OCI-LY1 (cell line): ENCODE measurements around the gene AGRP.

Source experiments
- EZH2 ChIP-seq: fragments of 200-600 bp; sonication (generic), shearing (Covaris generic); IDR thresholded peaks from 2 replicates; pipeline ENCODE4 v1.8.0; 2017; ENCODE audit warnings: borderline replicate concordance, mixed run types, mild to moderate bottlenecking, antibody characterized with exemption, low read length, moderate library complexity, mixed read lengths
- TF ChIP-seq, protein P1 (sequence below): fragments of 200-600 bp; sonication (generic), shearing (Covaris generic); IDR thresholded peaks from 2 replicates; pipeline ENCODE4 v1.5.1; 2017; ENCODE audit warnings: mild to moderate bottlenecking, antibody characterized with exemption, low read length, moderate library complexity, mixed read lengths

DNA sequence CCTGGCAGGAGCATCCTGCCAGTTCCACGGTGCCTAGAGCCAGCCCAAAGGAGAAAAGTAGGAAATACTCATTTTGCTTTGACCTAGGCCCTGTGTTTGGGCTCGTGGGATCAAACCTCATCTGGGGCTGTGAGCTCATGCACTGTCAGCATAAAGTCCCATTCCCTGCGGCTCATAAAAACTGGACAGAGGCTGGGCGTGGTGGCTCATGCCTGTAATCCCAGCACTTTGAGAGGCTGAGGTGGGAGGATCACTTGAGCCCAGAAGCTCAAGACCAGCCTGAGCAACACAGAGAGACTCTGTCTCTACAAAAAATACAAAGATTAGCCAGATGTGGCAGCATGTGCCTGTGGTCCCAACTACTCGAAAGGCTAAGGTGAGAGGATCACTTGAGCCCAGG, 20.3 kb downstream of the AGRP start:
- TF ChIP-seq, protein P1, sequence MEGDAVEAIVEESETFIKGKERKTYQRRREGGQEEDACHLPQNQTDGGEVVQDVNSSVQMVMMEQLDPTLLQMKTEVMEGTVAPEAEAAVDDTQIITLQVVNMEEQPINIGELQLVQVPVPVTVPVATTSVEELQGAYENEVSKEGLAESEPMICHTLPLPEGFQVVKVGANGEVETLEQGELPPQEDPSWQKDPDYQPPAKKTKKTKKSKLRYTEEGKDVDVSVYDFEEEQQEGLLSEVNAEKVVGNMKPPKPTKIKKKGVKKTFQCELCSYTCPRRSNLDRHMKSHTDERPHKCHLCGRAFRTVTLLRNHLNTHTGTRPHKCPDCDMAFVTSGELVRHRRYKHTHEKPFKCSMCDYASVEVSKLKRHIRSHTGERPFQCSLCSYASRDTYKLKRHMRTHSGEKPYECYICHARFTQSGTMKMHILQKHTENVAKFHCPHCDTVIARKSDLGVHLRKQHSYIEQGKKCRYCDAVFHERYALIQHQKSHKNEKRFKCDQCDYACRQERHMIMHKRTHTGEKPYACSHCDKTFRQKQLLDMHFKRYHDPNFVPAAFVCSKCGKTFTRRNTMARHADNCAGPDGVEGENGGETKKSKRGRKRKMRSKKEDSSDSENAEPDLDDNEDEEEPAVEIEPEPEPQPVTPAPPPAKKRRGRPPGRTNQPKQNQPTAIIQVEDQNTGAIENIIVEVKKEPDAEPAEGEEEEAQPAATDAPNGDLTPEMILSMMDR, result no peak
- TF ChIP-seq EZH2, result no peak
